Amniotic epithelial cell (primary cell): ENCODE measurements around the gene SLC7A7.
A peak's percentile ranks its signal among the peaks of the same experiment; 100 is the strongest.
"Not testable (repeated sequence)": the region's sequence is repeated elsewhere in the genome, so short reads cannot be mapped to it uniquely, and the experiment has no call there.

Source experiments
- DNase-seq: peaks from one replicate; pipeline ENCODE4 v3.0.0-alpha.2; 2010; ENCODE audit warnings: low read depth

The SLC7A7 gene

DNA sequence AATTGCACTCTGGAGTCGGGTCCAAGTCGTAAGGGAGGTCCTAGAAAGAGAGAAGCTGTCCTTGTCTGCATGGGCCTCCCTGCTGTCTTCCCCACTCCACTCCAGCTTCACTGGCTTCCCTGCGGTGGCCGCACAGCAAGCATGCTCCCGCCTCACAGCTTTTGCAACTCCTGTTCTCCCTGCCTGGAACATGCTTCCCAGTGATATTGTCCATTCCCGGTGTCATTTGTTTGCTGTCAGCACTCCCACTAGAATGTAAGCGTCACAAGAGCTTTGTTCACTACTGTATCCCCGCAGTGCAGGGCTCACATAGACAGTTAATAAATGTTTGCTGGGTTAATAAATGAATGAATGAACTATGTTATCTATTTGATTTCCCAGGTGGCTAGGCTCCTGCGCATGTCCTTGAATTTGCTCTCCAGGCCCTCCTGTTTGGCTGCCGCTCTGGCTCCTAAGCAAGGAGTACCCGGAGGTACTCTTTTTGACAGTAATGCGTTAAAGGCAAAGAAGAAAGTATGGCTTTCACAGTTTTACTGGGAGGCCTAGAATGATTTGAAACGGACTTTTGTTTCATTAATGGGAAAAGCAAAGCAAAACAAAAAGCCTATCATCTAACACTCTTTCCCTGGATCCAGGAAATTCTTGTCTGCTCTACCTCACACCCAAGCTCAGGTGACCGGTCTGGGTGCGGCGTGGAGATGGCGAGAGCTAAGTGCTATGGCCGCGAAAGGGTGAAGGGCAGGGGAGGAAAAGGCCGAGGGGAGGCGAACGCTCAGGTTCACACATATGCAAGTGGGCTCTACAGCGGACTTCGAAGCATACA lies 6.2 kb upstream of the SLC7A7 start:
- DNase-seq: peak; percentile 86

GRCh38 chr14:22820731-22821130 lies 5.5 kb upstream of the SLC7A7 start:
- DNase-seq: peak; percentile 57

- peak; percentile 88 for DNase-seq
Measured at GRCh38 chr14:22819151-22819988, 4.1 kb upstream of the SLC7A7 start.

DNA sequence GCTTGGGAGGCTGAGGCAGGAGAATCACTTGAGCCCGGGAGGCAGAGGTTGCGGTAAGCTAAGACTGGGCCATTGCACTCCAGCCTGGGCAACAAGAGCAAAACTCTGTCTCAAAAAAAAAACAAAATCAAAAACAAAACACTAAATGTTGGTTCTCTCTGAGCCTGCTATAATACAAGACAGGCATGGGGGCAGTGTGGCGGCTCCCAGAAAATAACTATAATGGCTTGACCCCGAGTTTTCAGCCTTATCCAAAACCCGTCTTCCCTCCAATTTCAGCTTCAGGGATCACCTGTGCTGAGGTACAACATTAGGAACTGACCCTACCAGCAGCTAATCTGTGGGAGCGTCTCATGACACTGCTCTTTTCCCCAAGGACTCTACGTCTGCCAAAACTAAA lies 862 bp downstream of the SLC7A7 start:
- DNase-seq: no peak

DNA sequence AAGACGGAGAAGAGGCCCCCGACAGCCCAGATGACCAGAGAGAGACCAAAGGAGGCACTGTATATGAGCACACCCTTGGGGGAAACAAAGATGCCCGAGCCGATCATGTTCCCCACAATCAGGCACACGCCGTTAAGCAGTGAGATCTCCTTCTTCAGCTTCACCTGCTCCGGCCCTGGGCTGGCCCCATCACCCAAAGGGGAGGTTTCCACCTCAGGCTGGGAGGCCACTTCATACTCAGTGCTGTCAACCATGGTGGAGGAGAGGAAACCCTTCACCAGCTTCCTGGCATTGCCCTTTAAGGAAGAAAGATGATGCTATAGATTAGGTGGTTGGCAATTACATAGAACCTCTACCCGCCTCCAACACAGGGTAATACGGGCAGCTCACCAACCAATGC lies 2.1 kb downstream of the SLC7A7 start:
- DNase-seq: no peak

DNA sequence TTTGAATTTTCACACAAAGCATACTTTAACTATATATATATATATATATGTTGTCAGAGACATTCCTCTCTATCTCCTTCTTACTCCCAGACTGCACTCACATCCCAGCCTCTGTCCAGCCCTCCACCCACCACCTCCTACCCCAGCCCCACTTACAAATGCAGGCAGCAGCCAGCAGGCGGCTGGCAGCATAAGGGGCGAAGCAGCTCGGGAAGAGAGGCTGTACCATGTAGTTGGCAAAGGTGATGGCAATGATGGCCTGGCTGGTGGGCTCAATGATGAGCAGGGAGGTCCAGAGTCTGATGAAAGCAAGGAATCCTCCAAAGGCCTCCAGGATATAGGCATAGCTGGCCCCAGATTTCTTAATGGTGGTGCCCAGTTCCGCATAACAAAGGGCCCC lies 2.5 kb downstream of the SLC7A7 start:
- no peak for DNase-seq

DNA sequence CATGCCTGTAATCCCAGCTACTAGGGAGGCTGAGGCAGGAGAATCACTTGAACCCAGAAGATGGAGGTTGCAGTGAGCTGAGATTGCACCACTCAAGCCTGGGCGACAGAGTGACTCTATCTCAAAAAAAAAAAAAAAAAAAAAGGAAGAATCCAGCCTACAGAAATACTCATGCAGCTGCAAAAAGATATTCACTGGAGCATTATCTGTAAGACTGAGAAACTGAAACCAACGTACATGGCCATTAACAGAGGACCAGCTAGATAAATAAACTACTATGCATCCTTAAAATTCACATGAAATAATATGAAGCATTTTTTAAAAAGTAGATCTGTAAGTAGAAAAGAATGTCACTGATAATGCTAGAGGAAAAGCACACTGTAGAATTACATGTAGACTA lies 3.5 kb downstream of the SLC7A7 start:
- peak; percentile 41 for DNase-seq

- no peak for DNase-seq
Measured at GRCh38 chr14:22808388-22809209, 6.6 kb downstream of the SLC7A7 start.

- no peak for DNase-seq
Measured at GRCh38 chr14:22807432-22808087, 7.7 kb downstream of the SLC7A7 start.

DNA sequence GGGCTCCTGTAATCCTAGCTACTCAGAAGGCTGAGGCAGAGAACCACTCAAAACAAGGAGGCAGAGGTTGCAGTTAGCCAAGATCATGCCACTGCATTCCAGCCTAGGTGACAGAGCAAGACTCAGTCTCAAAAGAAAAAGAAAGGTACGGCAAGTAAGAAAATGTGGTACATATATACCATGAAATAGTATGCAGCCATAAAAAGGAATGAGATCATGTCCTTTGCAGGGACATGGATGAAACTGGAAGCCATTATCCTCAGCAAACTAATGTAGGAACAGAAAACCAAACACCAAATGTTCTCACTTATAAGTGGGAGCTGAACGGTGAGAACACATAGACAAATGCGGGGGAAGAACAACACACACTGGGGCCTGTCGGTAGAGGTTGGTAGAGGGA lies 10.0 kb downstream of the SLC7A7 start:
- not testable (repeated sequence) for DNase-seq

- DNase-seq: no peak
Measured at GRCh38 chr14:22803687-22803974, 11.6 kb downstream of the SLC7A7 start.

DNA sequence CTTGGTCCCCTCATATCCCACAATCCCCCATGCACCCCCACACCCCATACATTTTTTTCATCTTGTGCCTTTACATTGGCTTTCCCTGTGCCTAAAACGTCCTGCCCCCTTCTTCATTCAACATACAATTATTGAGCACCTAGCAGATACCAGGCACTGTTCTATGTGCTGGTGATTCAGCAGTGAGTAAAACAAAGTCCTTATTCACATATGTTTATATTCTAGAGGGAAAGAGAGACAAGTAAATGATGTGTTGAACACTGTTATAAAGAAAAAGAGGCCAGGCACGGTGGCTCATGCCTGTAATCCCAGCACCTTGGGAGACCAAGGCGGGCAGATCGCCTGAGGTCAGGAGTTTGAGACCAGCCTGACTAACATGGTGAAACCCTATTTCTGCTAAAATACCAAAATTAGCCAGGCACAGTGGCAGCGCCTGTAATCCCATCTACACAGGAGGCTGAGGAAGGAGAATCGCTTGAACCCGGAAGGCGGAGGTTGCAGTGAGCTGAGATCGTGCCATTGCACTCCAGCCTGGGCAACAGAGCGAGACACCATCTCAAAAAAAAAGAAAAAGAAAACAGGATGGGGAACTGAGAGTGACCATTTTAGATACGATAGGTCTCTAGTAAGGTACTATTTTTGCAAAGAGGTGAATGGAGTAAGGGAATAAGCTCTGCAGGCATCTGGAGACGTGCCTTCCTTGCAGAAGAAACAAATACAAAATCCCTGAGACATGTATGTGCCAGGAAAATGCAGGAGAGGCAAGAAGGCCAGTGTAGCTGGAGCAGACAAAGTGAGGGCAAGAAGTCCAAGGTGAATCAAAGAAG lies 12.2 kb downstream of the SLC7A7 start:
- DNase-seq: no peak

GRCh38 chr14:22801716-22802115 lies 13.5 kb downstream of the SLC7A7 start:
- no peak for DNase-seq

- no peak for DNase-seq
Measured at GRCh38 chr14:22800346-22800745, 14.9 kb downstream of the SLC7A7 start.

- DNase-seq: no peak
Measured at GRCh38 chr14:22798528-22798927, 16.7 kb downstream of the SLC7A7 start.

- DNase-seq: no peak
Measured at GRCh38 chr14:22797017-22797917, 18.0 kb downstream of the SLC7A7 start.

- no peak for DNase-seq
Measured at GRCh38 chr14:22796087-22796707, 19.0 kb downstream of the SLC7A7 start.

GRCh38 chr14:22794551-22794951 lies 20.7 kb downstream of the SLC7A7 start:
- DNase-seq: no peak

DNA sequence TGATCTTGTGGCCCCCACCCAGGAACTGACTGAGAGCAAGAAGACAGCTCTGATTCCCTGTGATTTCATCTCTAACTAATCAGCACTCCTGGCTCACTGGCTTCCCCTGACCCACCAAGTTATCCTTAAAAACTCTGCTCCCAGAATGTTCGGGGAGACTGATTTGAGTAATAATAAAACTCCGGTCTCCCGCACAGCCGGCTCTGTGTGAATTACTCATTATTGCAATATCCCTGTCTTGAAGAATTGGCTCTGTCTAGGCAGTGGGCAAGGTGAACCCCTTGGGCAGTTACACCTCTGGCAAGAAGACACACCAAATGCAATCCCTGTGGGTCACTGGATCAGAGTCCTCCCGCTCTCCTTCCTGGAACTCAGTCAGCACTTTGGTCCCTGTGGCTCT lies 21.3 kb downstream of the SLC7A7 start:
- no peak for DNase-seq

DNA sequence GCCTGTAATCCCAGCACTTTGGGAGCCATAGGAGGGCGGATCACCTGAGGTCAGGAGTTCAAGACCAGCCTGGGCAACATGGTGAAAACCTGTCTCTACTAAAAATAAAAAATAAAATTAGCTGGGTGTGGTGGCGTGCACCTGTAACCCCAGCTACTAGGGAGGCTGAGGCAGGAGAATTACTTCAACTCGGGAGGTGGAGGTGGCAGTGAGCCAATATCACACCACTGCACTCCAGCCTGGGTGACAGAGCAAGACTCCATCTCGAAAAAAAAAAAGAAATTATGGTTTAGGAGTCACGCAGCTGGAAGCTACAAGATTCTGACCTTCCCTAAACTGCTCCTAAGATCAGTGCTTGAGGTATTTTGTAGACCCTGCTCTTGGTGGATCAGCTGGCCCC lies 21.7 kb downstream of the SLC7A7 start:
- not testable (repeated sequence) for DNase-seq
